SK-N-SH treated with all-trans-retinoic acid at 6 μM for 48 hours (cell line): ENCODE data around the gene GINS3.
"Not testable (repeated sequence)": the region's sequence is repeated elsewhere in the genome, so short reads cannot be mapped to it uniquely, and the experiment has no call there.

Source experiments
- CREB5 ChIP-seq: fragments of 250-450 bp; sonication (Bioruptor Pico); IDR thresholded peaks from 2 replicates; pipeline ENCODE4 v1.5.1; 2020; ENCODE audit warnings: low read depth, mild to moderate bottlenecking, moderate library complexity
- CSDC2 ChIP-seq: fragments of 250-450 bp; sonication (Bioruptor Pico); IDR thresholded peaks from 2 replicates; pipeline ENCODE4 v1.5.0; 2020; ENCODE audit warnings: mild to moderate bottlenecking, moderate library complexity
- ISL1 ChIP-seq: fragments of 250-450 bp; sonication (Bioruptor Pico); IDR thresholded peaks from 2 replicates; pipeline ENCODE4 v2.1.2; 2022; ENCODE audit warnings: mild to moderate bottlenecking, moderate library complexity
- PATZ1 ChIP-seq: fragments of 250-450 bp; sonication (Bioruptor Pico); IDR thresholded peaks from 2 replicates; pipeline ENCODE4 v1.8.0; 2020; ENCODE audit warnings: mild to moderate bottlenecking, moderate library complexity, borderline replicate concordance
- ZFP30 ChIP-seq: fragments of 450-650 bp; formaldehyde crosslinking; IDR thresholded peaks from 2 replicates; pipeline ENCODE4 v1.5.0; 2022; ENCODE audit warnings: mild to moderate bottlenecking, moderate library complexity
- ZNF8 ChIP-seq: fragments of 450-650 bp; formaldehyde crosslinking; IDR thresholded peaks from 2 replicates; pipeline ENCODE4 v1.5.0; 2020; ENCODE audit warnings: mild to moderate bottlenecking, moderate library complexity

GRCh38 chr16:58396897-58397296 lies 4.6 kb downstream of the GINS3 start:
- TF ChIP-seq CSDC2; ISL1 (CRISPR knock-in tag); CREB5; ZNF8 (CRISPR knock-in tag); ZFP30 (CRISPR knock-in tag); PATZ1 (CRISPR knock-in tag): not testable (repeated sequence)
